Effector memory CD8-positive, alpha-beta T cell (primary cell): ENCODE measurements around the gene SEC23A.
"Not testable (repeated sequence)": the region's sequence is repeated elsewhere in the genome, so short reads cannot be mapped to it uniquely, and the experiment has no call there.

Experiments used
- ATAC-seq: fragments of 150-1000 bp; cut with Tn5 transposase; replicated peaks from 2 replicates; pipeline ENCODE4 v1.10.0; 2021; ENCODE audit warnings: mild to moderate bottlenecking, moderate library complexity
- DNase-seq, 3 experiments: peaks; one replicate each; pipeline ENCODE4 v3.0.0; 2021
- H3K27ac Mint-ChIP-seq, 2 donors: one replicate each; pipeline ENCODE4 v1.8.0; 2022; ENCODE audit warnings: mild to moderate bottlenecking in 2 of 2, mixed read lengths in 2 of 2, moderate library complexity in 2 of 2
- H3K27me3 Mint-ChIP-seq, 2 donors: one replicate each; pipeline ENCODE4 v1.8.0; 2022; ENCODE audit warnings: mixed read lengths in 2 of 2
- H3K36me3 Mint-ChIP-seq: one replicate; pipeline ENCODE4 v1.8.0; 2022; ENCODE audit warnings: mild to moderate bottlenecking, moderate library complexity, mixed read lengths; ENCODE audit not compliant: insufficient read depth
- H3K4me1 Mint-ChIP-seq, 2 donors: one replicate each; pipeline ENCODE4 v1.8.0; 2022; ENCODE audit warnings: low read depth in 2 of 2, mixed read lengths in 2 of 2
- H3K4me3 Mint-ChIP-seq, 2 donors: one replicate each; pipeline ENCODE4 v1.8.0; 2022; ENCODE audit warnings: mild to moderate bottlenecking in 2 of 2, mixed read lengths in 2 of 2, moderate library complexity in 2 of 2
- H3K9me3 Mint-ChIP-seq, 2 donors: one replicate each; pipeline ENCODE4 v1.8.0; 2022; ENCODE audit warnings: mixed read lengths in 2 of 2
- total RNA-seq, 9 experiments: gene quantifications; one replicate each; lab custom pipeline; 2026; lab: John Stamatoyannopoulos, UW

Gene SEC23A
- total RNA-seq: 63.7 to 116 (median 97.2) reads per million in 9 experiments

- peaks cover 17 to 35% of the 10 kb centered on the region in 2 donors for H3K4me1 Mint-ChIP-seq
- peak; percentile 77 to 80 (median 77) for DNase-seq
- H3K27ac Mint-ChIP-seq: peak within 1 kb of the TSS; percentile 98 to 99
- H3K27me3 Mint-ChIP-seq: no peaks in the 10 kb centered on the region
- peaks cover 9% of the 10 kb centered on the region for H3K36me3 Mint-ChIP-seq
- H3K9me3 Mint-ChIP-seq: no peaks in the 10 kb centered on the region
- peak; percentile 95 for ATAC-seq
- peak within 1 kb of the TSS; percentile 93 to 97 for H3K4me3 Mint-ChIP-seq
Observed at GRCh38 chr14:39102969-39103957, at the start of gene SEC23A. Gene SEC23A (minus strand): TSS chr14:39103235. CDS start chr14:39096118, 7,117 bp downstream.

GRCh38 chr14:39145266-39145966 lies 42.4 kb upstream of the SEC23A start:
- Mint-ChIP-seq H3K27me3 (no peaks in the 10 kb centered on the region), H3K9me3 (no peaks in the 10 kb centered on the region), H3K36me3 (peaks cover 28% of the 10 kb centered on the region), H3K27ac (no peak overlapping the region), H3K4me1 (no peaks in the 10 kb centered on the region), H3K4me3 (no peak overlapping the region)
- DNase-seq: no peak
- ATAC-seq: no peak

GRCh38 chr14:39143226-39143625 lies 40.2 kb upstream of the SEC23A start:
- H3K27me3 Mint-ChIP-seq, H3K9me3 Mint-ChIP-seq, ATAC-seq, H3K4me3 Mint-ChIP-seq, DNase-seq, H3K4me1 Mint-ChIP-seq: not testable (repeated sequence)
- Mint-ChIP-seq H3K27ac (peak overlapping the region in 1 of 2 donors; percentile 1), H3K36me3 (peaks cover 25% of the 10 kb centered on the region)

- not testable (repeated sequence) for H3K4me1 Mint-ChIP-seq, DNase-seq, H3K27me3 Mint-ChIP-seq, ATAC-seq, H3K9me3 Mint-ChIP-seq, H3K4me3 Mint-ChIP-seq
- Mint-ChIP-seq H3K36me3 (peaks cover 29% of the 10 kb centered on the region), H3K27ac (peak overlapping the region in 1 of 2 donors; percentile 35)
Observed at GRCh38 chr14:39141623-39142022, 38.6 kb upstream of the SEC23A start.

GRCh38 chr14:39140170-39140569 lies 37.1 kb upstream of the SEC23A start:
- H3K36me3 Mint-ChIP-seq: peaks cover 38% of the 10 kb centered on the region
- no peaks in the 10 kb centered on the region for H3K9me3 Mint-ChIP-seq
- DNase-seq (no peak), ATAC-seq (no peak)
- H3K4me3 Mint-ChIP-seq: no peak overlapping the region
- H3K4me1 Mint-ChIP-seq: no peaks in the 10 kb centered on the region
- H3K27me3 Mint-ChIP-seq: no peaks in the 10 kb centered on the region
- peak overlapping the region in 1 of 2 donors; percentile 15 for H3K27ac Mint-ChIP-seq

- H3K9me3 Mint-ChIP-seq: no peaks in the 10 kb centered on the region
- H3K36me3 Mint-ChIP-seq: peaks cover 54% of the 10 kb centered on the region
Observed at GRCh38 chr14:39138440-39138839, 35.4 kb upstream of the SEC23A start.

GRCh38 chr14:39137835-39138234 lies 34.8 kb upstream of the SEC23A start:
- H3K4me1 Mint-ChIP-seq, H3K4me3 Mint-ChIP-seq, H3K27me3 Mint-ChIP-seq, DNase-seq, H3K9me3 Mint-ChIP-seq, H3K27ac Mint-ChIP-seq, ATAC-seq: not testable (repeated sequence)
- H3K36me3 Mint-ChIP-seq: peaks cover 57% of the 10 kb centered on the region

More at GRCh38 chr14:39138440-39138839, 35.4 kb upstream of the SEC23A start:
- Mint-ChIP-seq H3K4me3 (no peak overlapping the region), H3K27me3 (no peaks in the 10 kb centered on the region), H3K4me1 (no peaks in the 10 kb centered on the region), H3K27ac (no peak overlapping the region)
- ATAC-seq: no peak
- no peak for DNase-seq

- Mint-ChIP-seq H3K27ac (no peak overlapping the region), H3K9me3 (no peaks in the 10 kb centered on the region), H3K4me1 (no peaks in the 10 kb centered on the region), H3K4me3 (no peak overlapping the region), H3K36me3 (peaks cover 54% of the 10 kb centered on the region), H3K27me3 (no peaks in the 10 kb centered on the region)
- DNase-seq (no peak), ATAC-seq (no peak)
Observed at GRCh38 chr14:39122330-39123138, 19.5 kb upstream of the SEC23A start.

GRCh38 chr14:39114073-39114838 lies 11.2 kb upstream of the SEC23A start, which contains the start of gene GEMIN2:
Gene GEMIN2 (plus strand): TSS chr14:39114323. CDS start chr14:39114339, 16 bp downstream.
- DNase-seq (peak; percentile 91 to 92 (median 91)), ATAC-seq (peak; percentile 94)
- H3K4me3 Mint-ChIP-seq: peak within 1 kb of the TSS; percentile 97
- H3K4me1 Mint-ChIP-seq: peaks cover 9 to 15% of the 10 kb centered on the region in 2 donors
- H3K27me3 Mint-ChIP-seq: peaks cover 0 to 8% of the 10 kb centered on the region in 2 donors
- H3K27ac Mint-ChIP-seq: peak within 1 kb of the TSS; percentile 94 to 96
- H3K9me3 Mint-ChIP-seq: no peaks in the 10 kb centered on the region
- H3K36me3 Mint-ChIP-seq: peaks cover 25% of the 10 kb centered on the region

GRCh38 chr14:39113685-39114072 lies 10.6 kb upstream of the SEC23A start:
- H3K4me3 Mint-ChIP-seq: peak overlapping the region; percentile 97
- no peak for DNase-seq
- peak overlapping the region; percentile 94 to 96 for H3K27ac Mint-ChIP-seq
- no peak for ATAC-seq
- peaks cover 21% of the 10 kb centered on the region for H3K36me3 Mint-ChIP-seq
- H3K4me1 Mint-ChIP-seq: peaks cover 9 to 15% of the 10 kb centered on the region in 2 donors
- peaks cover 0 to 8% of the 10 kb centered on the region in 2 donors for H3K27me3 Mint-ChIP-seq
- no peaks in the 10 kb centered on the region for H3K9me3 Mint-ChIP-seq

GRCh38 chr14:39109893-39110715 lies 7.1 kb upstream of the SEC23A start:
- Mint-ChIP-seq H3K36me3 (peaks cover 3% of the 10 kb centered on the region), H3K4me3 (no peak overlapping the region), H3K27me3 (peaks cover 0 to 8% of the 10 kb centered on the region in 2 donors), H3K4me1 (peaks cover 8 to 11% of the 10 kb centered on the region in 2 donors), H3K27ac (no peak overlapping the region), H3K9me3 (no peaks in the 10 kb centered on the region)
- DNase-seq (no peak), ATAC-seq (no peak)
